ENCODE data around the gene TMEM215.

GRCh38 chr9:32801530-32801929 is 18.2 kb downstream of the TMEM215 start:
- no peak for TF ChIP-seq GATA2 (IDR thresholded peaks at IDR 0.05; ENCODE audit: low read depth, low read length)
- no peak for TF ChIP-seq GATA3 (IDR thresholded peaks at IDR 0.05; ENCODE audit: low read depth, low read length)
